D341Med (cell line): ENCODE data around the gene TPSAB1.
"Not testable (repeated sequence)": the region's sequence is repeated elsewhere in the genome, so short reads cannot be mapped to it uniquely, and the experiment has no call there.

Experiments used
- DNase-seq: peaks from one replicate; pipeline ENCODE4 v3.0.0; 2012; ENCODE audit warnings: low spot score

TPSAB1 gene

DNA sequence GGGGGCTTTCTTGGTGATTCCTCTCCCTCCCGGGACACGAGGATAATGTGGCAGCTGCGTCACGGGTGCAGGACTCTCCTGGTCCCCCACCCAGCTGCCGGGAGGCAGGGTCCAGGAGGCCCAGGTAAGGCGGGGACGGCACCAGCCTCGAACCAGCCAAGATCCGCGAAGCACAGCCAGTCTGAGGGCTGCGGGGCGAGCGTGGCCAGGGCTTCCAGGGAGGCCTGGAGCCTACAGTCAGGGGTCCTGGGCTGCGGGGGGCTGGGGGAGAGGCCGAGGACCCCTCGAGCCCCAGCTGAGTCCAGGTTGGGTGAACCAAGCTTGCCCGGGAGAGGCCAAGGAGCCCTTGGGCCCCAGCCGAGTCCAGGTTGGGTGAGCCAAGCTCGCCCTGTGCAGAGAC, 25.3 kb downstream of the TPSAB1 start:
- DNase-seq: no peak

GRCh38 chr16:1269418-1269817, 28.9 kb downstream of the TPSAB1 start:
- not testable (repeated sequence) for DNase-seq

- no peak for DNase-seq
Observed at GRCh38 chr16:1271380-1271723, 30.8 kb downstream of the TPSAB1 start.

- DNase-seq: not testable (repeated sequence)
Observed at GRCh38 chr16:1271724-1272413, 31.4 kb downstream of the TPSAB1 start.

DNA sequence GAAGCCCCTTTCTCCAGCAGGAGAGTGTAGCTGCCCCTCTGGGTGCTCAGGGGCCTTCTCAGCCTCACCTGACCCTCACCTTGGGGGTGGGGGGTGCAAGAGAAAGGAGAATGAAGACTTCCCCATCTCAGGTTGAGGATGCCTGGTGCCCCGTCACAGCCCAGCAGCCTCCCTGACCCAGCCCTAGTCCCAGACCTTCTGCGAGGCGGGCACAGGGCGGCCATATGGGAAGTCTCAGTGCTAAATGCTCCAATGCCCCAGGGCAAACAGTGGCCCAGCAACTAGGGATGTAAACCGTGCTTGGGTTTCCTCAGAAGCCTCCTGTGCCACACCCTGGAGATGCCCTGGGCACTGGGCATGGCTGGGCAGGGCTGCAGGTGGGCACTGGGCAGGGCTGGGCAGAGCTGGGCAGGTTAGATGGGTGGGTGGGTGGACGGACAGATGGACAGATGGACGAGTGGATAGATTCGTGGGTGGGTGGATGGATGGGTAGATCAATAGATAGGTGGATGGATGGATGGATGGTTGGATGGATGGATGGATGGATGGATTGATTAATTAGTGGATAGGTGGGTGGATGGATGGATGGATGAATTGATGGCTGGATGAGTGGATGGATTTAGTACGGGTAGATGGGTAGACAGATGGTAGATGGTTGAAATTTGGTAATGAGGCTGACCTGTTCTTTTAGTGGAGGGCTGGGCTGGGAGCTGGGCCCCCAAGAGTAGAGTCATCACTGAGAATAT, 32.1 kb downstream of the TPSAB1 start:
- DNase-seq: no peak

GRCh38 chr16:1273816-1274215, 33.3 kb downstream of the TPSAB1 start:
- DNase-seq: no peak

DNA sequence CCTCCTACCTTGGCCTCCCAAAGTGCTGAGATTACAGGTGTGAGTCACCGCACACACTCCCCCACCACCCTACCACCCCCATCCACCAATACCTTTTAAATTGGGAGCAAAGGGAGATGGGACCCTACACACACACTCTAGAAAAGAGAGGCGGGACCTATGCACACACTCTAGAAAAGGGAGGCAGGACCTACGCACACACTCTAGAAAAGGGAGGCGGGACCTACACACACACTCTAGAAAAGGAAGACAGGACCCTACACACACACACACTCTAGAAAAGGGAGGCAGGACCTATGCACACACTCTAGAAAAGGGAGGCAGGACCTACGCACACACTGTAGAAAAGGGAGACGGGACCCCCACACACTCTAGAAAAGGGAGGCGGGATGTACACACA, 34.3 kb downstream of the TPSAB1 start:
- DNase-seq: no peak

- DNase-seq: no peak
Observed at GRCh38 chr16:1275791-1276579, 35.5 kb downstream of the TPSAB1 start.

DNA sequence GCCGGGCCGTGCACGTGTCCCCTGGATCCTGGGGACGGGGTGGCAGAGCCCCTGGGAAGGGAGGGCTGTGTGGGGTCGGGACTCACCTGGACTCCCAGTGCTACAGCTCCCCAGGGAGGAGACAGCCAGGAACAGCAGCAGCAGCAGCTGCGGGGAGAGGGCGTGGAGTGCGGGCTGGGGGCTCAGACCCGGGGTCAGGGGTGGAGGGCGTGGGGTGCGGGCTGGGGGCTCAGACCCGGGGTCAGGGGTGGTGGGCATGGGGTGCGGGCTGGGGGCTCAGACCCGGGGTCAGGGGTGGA, 36.0 kb downstream of the TPSAB1 start:
- DNase-seq: no peak

GRCh38 chr16:1277151-1277598, 36.7 kb downstream of the TPSAB1 start:
- DNase-seq: no peak

DNA sequence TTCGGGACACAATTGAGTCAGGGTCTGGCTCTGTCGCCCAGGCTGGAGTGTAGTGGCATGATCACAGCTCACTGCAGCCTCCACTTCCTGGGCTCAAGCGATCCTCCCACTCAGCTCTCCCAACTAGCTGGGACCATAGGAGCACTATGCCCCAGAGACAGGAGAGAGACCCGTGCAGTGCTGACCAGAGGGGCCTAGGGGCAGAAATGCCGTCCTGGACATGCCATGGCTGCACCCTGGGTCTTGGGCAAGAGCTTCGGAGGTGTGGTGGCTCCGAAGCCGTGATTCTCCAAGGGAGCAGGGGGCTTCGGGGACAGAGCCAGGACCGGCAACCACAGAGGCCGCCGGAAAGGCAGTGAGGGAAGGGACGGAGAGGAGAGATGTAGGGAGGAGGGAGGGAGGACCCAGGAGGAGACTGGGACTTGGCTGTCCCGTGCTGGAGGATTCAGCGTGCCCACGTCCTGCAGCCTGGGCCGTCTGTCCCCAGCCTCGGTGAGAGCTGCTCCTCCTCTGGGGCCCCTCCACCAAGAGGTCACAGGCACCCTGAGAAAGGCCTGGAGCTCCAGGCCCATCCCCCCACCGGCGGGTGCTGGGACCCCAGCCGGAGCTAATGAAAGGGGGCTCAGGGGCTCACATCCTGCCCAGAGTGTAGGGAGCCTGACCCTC, 37.2 kb downstream of the TPSAB1 start:
- no peak for DNase-seq

GRCh38 chr16:1278477-1278876, 38.0 kb downstream of the TPSAB1 start:
- no peak for DNase-seq

GRCh38 chr16:1279081-1279944, 38.8 kb downstream of the TPSAB1 start:
- no peak for DNase-seq

GRCh38 chr16:1279945-1280589, 39.6 kb downstream of the TPSAB1 start:
- DNase-seq: no peak

DNA sequence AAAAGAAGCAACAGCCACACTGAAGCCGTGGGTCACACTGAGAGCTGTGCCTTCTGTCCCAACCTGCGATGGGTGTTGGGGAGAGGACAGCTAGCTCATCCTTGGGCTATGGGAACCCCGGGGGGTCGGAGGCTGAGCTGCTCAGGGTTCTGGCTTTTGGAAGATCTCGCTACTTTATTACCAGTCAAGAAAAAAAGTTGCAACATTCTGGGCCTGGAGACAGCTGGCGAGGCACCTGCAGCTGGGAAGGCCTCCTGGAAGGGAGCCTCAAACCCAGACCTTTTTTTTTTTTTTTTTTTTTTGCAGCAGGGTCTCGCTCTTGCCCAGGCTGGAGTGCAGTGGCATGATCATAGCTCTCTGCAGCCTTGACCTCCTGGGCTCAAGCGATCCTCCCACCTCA, 40.3 kb downstream of the TPSAB1 start:
- DNase-seq: no peak

- DNase-seq: no peak
Observed at GRCh38 chr16:1281517-1281916, 41.0 kb downstream of the TPSAB1 start.

- DNase-seq: no peak
Observed at GRCh38 chr16:1282324-1282973, 41.9 kb downstream of the TPSAB1 start.

- DNase-seq: no peak
Observed at GRCh38 chr16:1283296-1283695, 42.8 kb downstream of the TPSAB1 start.

DNA sequence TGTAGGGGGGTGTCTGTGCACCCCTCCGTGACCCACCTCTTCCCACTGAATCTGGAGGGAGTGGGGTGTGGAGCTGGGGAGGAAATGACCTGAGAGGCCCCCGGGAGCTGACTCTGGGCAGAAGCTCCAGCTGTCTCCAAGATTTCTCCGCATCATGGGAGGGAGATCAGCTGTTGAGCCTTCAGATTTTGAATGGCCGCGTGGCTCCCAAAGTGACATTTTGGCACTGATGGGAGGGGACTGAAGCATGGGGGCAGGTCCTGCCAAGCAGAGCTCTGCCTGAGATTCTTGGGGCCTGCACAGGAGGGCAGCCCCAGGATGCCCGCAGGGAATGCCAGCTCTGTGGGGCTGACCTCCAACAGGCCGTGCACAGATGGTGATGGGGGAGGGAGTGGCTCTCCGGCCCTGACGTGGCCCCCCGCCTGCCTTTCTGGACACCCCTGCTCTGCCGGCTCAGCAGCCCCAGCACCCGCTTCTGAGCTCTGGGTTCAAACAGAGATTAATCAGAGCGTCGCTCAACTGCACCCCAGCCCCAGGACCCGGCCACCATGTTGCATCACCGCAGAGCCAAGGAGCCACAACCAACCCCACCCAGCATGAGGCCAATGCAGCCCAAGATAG, 43.6 kb downstream of the TPSAB1 start:
- no peak for DNase-seq
